ENCODE results near the gene ZNF775.

The ZNF775 gene

DNA sequence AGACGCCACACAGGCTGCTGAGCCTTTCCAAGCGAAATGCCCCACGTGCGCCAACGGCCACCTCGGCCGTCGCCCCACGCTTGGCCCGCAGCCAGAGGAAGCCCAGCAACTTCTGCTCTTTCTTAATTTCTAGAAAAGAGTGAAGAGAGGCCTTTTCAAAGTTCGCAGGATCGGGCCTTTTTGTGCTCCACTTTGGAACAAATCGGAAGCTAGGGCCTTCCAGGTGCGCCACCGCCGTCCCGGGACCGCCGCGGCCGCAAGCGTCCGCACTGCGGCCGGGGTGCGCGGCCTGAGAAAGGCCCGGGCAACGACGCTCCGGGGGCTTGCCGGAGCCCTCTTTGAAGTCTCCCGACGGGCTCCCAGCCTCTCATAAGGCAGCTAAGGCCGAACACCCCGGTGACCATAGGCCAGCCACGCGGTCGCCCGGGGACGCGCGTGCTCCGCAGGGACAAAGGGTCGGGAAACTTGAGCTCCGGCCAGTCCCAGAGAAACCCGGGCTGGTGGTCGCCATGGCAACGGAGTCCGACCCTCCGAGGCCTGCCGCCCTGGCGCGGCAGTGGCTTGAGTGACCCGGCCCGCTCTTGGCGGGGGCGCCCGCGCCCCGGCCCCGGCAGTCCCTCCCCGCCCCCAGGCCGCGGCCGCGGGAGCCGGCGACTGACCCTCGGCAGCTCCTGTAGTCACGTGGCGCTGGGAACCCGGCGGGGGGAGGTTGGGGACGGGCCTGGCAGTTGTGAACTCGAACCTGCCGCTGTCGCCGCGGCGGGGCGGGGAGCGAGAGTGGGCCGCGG, 10.8 kb upstream of the ZNF775 start, which contains the start of gene REPIN1:
REPIN1 (plus strand) TSS at position 727 of the 788 bp plus-strand sequence. CDS start 890 bp downstream, outside the sequence.
- peak; percentile 62 to 76 for DNase-seq (ENCODE audit: extremely low read depth in 1 of 2, low read depth in 1 of 2)

- DNase-seq (ENCODE audit: extremely low read depth in 1 of 2, low read depth in 1 of 2), result peak in 1 of 2 donors; percentile 46
Observed at GRCh38 chr7:150368884-150369747, 10.0 kb upstream of the ZNF775 start.

- no peak for DNase-seq (ENCODE audit: extremely low read depth in 1 of 2, low read depth in 1 of 2)
Observed at GRCh38 chr7:150369748-150370501, 9.2 kb upstream of the ZNF775 start.

DNA sequence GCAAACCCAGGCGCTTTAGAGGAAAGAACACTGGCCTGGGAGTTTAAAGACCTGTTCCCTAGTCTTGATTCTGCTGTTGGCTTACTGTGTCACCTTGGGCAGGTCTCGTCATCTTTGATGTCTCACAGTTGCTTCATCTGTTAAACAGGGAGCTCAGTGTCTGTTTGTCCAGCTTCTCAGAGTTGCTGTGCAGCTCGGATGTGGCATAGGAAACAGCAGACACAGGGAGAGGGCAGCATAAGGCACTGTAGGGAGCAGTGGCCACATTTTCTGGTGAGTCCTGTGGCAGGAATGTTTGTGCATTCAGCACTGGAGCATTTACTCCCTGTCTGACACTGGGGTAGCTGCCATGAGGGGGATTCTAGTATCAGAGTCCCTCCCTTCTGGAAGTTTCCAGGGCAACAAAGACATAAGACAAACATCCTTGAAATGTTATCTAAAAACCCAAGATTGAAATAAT, 8.5 kb upstream of the ZNF775 start:
- no peak for DNase-seq (ENCODE audit: extremely low read depth in 1 of 2, low read depth in 1 of 2)

DNA sequence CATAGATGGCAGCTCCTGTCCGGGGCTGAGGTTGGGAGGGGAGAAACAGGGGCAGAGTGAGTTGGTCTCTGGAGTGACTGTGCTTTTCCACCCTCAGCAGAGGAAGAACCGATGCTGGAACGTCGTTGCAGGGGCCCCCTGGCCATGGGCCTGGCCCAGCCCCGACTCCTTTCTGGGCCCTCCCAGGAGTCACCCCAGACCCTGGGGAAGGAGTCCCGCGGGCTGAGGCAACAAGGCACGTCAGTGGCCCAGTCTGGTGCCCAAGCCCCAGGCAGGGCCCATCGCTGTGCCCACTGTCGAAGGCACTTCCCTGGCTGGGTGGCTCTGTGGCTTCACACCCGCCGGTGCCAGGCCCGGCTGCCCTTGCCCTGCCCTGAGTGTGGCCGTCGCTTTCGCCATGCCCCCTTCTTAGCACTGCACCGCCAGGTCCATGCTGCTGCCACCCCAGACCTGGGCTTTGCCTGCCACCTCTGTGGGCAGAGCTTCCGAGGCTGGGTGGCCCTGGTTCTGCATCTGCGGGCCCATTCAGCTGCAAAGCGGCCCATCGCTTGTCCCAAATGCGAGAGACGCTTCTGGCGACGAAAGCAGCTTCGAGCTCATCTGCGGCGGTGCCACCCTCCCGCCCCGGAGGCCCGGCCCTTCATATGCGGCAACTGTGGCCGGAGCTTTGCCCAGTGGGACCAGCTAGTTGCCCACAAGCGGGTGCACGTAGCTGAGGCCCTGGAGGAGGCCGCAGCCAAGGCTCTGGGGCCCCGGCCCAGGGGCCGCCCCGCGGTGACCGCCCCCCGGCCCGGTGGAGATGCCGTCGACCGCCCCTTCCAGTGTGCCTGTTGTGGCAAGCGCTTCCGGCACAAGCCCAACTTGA, 7.8 kb upstream of the ZNF775 start:
- DNase-seq (ENCODE audit: extremely low read depth in 1 of 2, low read depth in 1 of 2), result no peak

DNA sequence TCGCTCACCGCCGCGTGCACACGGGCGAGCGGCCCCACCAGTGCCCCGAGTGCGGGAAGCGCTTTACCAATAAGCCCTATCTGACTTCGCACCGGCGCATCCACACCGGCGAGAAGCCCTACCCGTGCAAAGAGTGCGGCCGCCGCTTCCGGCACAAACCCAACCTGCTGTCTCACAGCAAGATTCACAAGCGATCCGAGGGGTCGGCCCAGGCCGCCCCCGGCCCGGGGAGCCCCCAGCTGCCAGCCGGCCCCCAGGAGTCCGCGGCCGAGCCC, 7.2 kb upstream of the ZNF775 start:
- no peak for DNase-seq (ENCODE audit: extremely low read depth in 1 of 2, low read depth in 1 of 2)

DNA sequence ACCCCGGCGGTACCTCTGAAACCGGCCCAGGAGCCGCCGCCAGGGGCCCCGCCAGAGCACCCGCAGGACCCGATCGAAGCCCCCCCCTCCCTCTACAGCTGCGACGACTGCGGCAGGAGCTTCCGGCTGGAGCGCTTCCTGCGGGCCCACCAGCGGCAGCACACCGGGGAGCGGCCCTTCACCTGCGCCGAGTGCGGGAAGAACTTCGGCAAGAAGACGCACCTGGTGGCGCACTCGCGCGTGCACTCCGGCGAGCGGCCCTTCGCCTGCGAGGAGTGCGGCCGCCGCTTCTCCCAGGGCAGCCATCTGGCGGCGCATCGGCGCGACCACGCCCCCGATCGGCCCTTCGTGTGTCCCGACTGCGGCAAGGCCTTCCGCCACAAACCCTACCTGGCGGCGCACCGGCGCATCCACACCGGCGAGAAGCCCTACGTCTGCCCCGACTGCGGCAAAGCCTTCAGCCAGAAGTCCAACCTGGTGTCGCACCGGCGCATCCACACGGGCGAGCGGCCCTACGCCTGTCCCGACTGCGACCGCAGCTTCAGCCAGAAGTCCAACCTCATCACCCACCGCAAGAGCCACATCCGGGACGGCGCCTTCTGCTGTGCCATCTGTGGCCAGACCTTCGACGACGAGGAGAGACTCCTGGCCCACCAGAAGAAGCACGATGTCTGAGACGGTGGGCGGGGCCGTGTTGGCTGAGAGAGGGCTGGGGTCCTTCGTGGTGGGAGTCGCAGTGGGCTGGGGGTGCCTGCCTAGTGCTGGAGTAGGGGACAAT, 6.7 kb upstream of the ZNF775 start:
- no peak for DNase-seq (ENCODE audit: extremely low read depth in 1 of 2, low read depth in 1 of 2)

- DNase-seq (ENCODE audit: extremely low read depth in 1 of 2, low read depth in 1 of 2), result no peak
Observed at GRCh38 chr7:150373049-150373801, 5.9 kb upstream of the ZNF775 start.

- DNase-seq (ENCODE audit: extremely low read depth in 1 of 2, low read depth in 1 of 2), result no peak
Observed at GRCh38 chr7:150374026-150374425, 5.1 kb upstream of the ZNF775 start.

GRCh38 chr7:150374472-150374871, 4.7 kb upstream of the ZNF775 start:
- DNase-seq (ENCODE audit: extremely low read depth in 1 of 2, low read depth in 1 of 2), result no peak

GRCh38 chr7:150375662-150376521, 3.2 kb upstream of the ZNF775 start:
- DNase-seq (ENCODE audit: extremely low read depth in 1 of 2, low read depth in 1 of 2), result no peak

DNA sequence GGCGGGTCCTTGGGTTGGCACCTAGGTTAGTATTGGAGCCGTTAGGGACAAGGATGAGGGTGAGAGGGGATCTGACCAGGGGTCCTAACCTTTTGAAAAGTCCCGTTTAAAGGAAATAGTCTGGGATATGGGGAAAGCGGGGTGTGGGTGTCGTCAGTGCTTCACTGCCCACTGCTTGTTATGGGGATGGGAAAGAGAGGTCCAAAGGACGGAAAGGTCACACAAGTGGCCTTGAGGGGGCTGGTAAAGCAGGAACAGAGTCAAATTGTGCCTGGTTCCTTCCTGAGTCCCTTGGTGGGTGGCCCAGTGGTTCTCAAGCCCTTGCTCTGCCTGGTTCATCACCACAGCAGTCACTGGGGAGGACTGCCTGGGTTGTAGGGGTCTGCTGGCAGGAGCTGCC, 2.6 kb upstream of the ZNF775 start:
- DNase-seq (ENCODE audit: extremely low read depth in 1 of 2, low read depth in 1 of 2), result no peak

GRCh38 chr7:150377196-150377595, 1.9 kb upstream of the ZNF775 start:
- DNase-seq (ENCODE audit: extremely low read depth in 1 of 2, low read depth in 1 of 2), result no peak

DNA sequence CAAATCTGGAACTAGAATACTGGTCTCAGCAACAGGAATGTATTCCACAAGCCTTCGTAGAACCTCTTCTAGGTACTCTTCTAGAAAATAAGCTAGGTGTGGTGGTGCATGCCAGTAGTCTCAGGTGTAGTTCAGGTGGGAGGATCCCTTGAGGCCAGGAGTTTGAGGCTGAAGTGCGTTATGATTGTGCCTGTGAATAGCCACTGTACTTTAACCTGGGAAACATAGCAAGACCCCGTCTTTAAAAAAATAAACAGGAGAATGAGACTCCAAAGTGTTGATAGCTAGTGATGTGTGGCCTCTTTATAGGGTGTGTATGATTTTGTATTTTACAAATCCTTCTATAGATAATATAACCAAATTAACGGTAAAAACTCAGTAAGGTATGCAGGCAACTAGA, 1.5 kb upstream of the ZNF775 start:
- DNase-seq (ENCODE audit: extremely low read depth in 1 of 2, low read depth in 1 of 2), result no peak

- DNase-seq (ENCODE audit: extremely low read depth in 1 of 2, low read depth in 1 of 2), result peak; percentile 10 to 32
Observed at GRCh38 chr7:150378115-150378852, 846 bp upstream of the ZNF775 start.

GRCh38 chr7:150379441-150380379, 580 bp downstream of the ZNF775 start:
- no peak for DNase-seq (ENCODE audit: extremely low read depth in 1 of 2, low read depth in 1 of 2)
